RCC 7860 (cell line): ENCODE results near the gene BAX.
A peak's percentile ranks its signal among the peaks of the same experiment; 100 is the strongest.
"Not testable (repeated sequence)": the region's sequence is repeated elsewhere in the genome, so short reads cannot be mapped to it uniquely, and the experiment has no call there.

Source experiments
- DNase-seq: peaks from one replicate; pipeline ENCODE4 v3.0.0-alpha.2; 2015; ENCODE audit warnings: low spot score
- FAIRE-seq: peaks from 2 replicates; lab custom pipeline; 2012; peaks lifted over from hg19 to GRCh38; lab: Jason Lieb, UNC

Gene BAX

DNA sequence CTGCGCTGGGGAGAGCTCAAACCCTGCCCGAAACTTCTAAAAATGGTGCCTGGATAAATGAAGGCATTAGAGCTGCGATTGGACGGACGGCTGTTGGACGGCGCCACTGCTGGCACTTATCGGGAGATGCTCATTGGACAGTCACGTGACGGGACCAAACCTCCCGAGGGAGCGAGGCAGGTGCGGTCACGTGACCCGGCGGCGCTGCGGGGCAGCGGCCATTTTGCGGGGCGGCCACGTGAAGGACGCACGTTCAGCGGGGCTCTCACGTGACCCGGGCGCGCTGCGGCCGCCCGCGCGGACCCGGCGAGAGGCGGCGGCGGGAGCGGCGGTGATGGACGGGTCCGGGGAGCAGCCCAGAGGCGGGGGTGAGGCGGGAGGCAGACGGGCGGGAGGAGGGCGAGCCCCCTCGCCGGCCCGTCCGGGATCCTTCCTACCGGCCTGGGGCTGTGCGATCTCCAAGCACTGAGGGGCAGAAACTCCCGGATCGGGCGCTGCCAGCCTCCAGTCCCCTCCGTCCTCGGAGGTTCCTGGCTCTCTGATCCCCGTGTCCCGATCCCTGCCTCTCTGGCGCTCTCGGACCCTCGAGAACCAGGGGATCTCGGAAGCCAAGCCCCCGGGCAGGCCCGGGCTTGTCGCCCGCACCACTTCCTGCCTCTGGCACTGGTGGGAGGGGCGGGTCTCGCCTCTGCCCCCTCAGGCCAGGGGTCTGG lies at the start of gene BAX:
TSS of gene BAX (plus strand) at position 281 of the 713 bp plus-strand sequence. CDS start at position 335, 54 bp downstream.
- DNase-seq (peak; percentile 85), FAIRE-seq (no peak)

DNA sequence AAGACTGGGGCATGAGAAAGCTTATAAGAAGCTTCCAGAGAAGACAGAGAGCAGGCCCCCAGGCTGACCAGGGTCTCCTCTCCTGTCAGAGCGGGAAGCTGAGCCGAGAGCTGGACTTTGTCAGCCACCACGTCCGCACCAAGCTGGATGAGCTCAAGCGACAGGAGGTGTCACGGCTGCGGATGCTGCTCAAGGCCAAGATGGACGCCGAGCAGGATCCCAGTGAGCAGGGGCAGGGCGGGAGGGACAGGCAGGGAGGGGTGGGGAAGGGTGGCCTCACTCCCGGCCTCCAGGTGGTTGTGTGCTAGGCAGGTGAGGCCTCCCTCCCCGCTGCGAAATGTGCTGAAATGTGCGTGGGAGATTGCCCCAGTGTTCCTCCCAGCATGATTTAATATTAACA lies 49.0 kb upstream of the BAX start:
- DNase-seq = no peak
- FAIRE-seq = no peak

DNA sequence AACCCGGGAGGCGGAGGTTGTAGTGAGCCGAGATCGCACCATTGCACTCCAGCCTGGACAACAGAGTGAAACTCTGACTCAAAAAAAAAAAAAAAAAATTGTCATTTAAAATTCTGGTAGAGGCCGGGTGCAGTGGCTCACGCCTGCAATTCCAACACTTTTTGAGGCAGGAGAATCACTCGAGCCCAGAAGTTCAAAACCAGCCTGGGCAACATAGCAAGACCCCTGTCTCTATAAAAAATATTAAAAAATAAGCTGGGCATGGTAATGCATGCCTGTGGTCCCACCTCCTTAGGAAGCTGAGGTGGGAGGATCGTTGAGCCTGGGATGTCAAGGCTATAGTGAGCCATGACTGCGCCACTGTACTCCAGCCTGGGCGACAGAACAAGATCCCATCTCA lies 48.4 kb upstream of the BAX start:
- no peak for DNase-seq
- FAIRE-seq = no peak

DNA sequence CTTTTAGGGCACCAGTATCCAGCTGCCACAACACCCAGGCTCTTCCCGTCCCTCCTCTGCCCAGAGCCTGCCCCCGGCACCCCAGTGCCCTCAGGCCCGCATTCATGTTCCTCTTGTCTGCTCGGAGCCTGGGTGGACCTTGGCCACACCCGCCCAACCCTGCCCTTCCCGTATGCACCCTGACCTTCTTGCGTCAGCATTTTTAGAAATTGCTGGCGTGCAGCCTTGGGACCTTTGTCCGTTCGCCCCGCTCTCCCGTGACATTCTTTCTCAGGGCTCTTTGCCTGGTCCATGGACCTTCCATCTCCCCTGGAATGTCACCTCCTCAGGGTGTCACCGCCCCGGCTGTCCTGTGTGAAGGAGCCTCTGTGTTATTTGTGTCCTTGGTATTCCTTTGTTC lies 47.0 kb upstream of the BAX start:
- DNase-seq (no peak), FAIRE-seq (no peak)

DNA sequence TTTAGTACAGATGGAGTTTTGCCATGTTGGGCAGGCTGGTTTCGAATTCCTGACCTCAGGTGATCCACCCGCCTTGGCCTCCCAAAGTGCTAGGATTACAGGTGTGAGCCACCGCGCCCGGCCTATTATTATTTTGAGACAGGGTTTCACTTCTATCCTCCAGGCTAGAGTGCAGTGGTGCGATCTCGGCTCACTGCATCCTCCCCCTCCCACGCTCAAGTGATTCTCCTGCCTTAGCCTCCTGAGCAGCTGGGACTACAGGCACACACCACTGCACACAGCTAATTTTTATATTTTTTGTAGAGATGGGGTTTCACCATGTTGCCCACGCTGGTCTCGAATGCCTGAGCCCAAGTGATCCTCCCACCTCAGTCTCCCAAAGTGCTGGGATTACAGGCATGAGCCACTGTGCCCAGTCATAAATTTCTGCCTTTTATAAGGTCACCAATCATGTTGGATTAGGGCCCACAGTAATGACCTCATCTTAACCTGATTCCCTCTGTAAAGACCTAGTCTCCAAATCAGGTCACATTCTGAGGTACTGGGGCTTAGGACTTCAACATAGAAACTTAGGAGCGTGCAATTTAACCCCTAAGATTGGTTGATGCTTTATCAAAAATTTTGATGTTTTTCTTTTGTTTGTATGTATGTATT lies 45.1 kb upstream of the BAX start:
- FAIRE-seq, DNase-seq: not testable (repeated sequence)

DNA sequence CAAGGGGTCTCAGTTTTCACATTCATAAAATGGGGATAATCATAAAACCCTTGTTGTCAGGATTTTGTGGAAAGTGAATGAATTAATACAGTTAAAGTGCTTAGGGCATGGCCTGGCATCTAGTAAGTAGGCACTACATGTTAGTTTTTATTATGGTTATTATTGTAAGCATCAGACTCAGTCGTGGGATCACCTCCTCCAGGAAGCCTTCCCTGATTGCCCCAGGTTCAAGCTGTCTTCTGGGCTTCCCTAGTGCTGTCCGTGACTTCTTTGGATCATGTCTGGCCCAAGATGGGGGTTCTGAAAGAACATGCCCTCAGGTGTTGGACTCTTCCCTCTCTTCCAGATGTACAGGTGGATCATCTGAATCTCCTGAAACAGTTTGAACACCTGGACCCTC lies 43.9 kb upstream of the BAX start:
- FAIRE-seq (no peak), DNase-seq (no peak)

DNA sequence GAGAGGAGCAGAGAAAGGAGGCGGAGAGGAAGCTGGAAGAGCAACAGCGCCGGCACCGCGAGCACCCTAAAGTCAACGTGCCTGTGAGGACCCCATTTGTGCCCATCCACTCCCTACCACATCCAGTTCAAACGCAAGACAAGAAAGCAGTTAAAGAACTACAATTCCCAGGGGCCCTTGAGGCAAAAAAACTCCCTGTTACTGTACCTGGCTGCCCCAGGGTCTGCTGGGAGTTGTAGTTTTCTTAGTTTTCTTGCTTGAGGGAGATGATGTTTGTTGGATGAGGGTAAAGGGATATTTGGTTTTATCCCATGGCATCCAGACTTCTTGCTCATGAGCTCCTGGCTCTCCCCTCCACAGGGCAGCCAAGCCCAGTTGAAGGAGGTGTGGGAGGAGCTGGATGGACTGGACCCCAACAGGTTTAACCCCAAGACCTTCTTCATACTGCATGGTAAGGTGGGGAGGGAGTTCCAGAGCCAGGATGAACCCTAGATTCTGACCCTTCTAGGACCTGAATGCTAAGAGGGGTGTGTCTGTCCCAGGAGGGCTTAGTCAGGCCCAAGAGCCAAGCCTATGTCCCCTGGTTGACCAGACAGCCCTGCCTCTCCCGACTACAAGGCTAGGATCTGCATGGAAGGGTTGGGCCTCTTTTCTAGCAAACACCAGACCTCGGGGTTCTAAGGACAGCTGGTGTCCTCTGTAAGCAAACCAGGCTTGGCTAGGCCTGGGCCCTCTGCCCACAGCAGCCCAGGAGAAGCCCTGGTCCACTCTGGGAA lies 41.4 kb upstream of the BAX start:
- DNase-seq (no peak), FAIRE-seq (no peak)

DNA sequence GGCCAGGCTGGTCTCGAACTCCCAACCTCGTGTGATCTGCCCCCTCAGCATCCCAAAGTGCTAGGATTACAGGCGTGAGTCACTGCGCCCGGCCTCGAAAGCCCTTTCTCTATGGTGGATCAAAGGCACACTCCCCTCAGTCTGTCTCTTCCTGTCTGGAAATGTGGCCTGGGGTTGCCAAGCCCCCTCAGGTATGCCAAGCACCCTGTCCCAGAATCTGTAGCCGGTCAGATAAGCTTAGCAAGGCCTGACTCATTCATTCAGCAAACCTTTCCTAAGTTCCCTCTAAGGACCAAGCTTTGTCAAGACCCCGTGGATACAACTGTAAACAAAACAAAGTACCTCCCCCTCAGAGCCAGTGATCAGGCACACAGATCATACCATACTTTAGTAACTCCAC lies 40.5 kb upstream of the BAX start:
- DNase-seq (no peak), FAIRE-seq (no peak)

DNA sequence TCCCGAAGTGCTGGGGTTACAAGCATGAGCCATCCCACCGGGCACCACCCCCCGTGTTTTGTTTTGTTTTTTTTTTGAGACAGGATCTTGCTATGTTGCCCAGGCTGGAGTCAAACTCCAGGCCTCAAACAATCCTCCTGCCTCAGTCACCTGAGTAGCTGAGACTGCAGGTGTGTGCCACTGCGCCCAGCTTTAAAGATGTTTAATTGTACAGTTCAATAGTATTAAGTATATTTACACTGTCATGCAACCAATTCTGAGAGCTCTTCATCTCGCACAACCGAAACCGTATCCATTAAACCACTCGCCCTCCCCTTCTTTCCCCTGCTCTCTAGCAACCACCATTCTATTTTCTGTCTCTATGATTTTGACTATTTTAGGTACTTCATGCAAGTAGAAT lies 38.9 kb upstream of the BAX start:
- FAIRE-seq (no peak), DNase-seq (no peak)

DNA sequence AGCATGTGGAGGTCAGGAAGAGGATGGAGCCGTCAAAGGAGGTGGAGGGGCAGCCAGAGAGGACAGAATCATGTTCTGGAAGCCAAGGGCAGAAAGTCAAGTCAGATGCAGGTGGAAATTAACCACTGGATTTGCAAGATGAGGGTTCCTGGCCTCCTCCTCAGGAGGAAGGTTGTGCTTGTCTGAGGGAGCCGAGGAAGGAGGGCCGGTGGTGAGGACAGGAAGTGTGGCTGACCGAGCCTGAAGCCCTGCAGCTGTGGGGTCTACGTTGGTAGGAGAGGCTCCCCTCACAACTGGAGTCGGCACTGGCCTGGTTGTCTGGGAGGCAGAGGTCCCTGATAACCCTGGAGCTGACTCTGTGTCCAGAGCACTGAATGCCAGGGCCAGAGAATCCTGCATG lies 36.6 kb upstream of the BAX start:
- FAIRE-seq = no peak
- no peak for DNase-seq

DNA sequence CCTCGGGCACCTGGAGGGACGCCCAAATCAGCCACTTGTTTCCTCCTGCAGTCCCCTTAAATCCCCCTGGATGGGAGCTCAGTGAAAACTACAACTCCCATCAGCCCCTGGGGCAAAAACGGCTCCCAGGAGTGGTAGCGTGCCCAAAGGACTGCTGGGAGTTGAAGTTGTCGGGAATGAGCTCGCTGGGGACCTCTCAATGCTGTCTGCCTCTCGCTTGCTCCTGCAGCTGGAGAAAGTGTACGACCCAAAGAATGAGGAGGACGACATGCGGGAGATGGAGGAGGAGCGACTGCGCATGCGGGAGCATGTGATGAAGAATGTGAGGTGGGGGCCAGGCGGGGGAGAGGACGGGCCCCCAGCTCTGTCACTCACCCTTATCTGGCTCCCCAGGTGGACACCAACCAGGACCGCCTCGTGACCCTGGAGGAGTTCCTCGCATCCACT lies 35.9 kb upstream of the BAX start:
- FAIRE-seq = no peak

DNA sequence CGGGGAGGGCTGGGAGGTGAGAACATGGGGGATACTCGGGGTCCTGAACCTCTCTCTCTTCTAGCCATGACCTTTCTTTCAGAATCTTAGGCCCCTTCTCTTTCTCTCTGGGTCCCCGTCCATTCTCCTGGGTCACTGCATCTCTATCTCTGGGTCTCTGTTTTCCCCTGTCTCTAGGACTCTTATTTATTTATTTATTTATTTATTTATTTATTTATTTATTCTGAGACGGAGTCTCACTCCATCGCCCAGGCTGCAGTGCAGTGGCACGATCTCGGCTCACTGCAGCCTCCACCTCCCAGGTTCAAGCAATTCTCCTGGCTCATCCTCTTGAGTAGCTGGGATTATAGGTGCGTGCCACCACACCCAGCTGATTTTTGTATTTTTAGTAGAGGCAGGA lies 35.4 kb upstream of the BAX start:
- not testable (repeated sequence) for DNase-seq, FAIRE-seq

More for the DNA sequence above, 35.9 kb upstream of the BAX start:
- no peak for DNase-seq

DNA sequence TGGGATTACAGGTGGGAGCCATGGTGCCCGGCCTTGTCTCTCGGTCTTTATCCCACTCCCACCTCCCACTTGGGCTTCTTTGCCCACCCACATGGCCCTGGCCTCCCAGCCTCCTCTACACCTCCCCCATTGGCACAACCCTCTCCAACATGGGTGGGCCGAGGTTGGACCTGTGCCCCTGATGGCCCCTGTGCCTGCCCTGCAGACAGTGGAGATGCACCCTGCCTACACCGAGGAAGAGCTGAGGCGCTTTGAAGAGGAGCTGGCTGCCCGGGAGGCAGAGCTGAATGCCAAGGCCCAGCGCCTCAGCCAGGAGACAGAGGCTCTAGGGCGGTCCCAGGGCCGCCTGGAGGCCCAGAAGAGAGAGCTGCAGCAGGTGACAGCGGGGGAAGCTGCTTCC lies 33.7 kb upstream of the BAX start:
- DNase-seq (no peak), FAIRE-seq (no peak)

DNA sequence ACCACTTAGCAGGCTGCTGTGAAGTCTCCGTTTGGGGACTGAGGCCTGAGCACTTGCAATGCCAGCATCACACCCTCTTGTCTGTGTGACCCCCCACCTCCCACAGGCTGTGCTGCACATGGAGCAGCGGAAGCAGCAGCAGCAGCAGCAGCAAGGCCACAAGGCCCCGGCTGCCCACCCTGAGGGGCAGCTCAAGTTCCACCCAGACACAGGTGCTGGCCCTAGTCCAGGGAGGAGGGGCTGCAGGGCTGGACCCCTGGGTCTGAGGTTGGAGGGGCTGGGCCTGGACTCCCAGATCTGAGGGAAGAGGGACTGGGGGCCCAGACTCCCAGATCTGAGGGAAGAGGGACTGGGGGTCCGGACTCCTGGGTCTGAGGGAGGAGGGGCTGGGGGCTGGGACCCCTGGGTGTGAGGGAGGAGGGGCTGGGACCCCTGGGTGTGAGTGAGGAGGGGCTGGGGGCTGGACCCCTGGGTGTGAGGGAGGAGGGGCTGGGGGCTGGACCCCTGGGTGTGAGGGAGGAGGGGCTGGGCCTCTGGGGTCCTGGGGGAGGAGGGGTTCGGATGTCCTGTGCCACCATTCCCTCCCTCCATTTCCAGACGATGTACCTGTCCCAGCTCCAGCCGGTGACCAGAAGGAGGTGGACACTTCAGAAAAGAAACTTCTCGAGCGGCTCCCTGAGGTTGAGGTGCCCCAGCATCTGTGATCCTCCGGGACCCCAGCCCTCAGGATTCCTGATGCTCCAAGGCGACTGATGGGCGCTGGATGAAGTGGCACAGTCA lies 32.8 kb upstream of the BAX start:
- no peak for FAIRE-seq

DNA sequence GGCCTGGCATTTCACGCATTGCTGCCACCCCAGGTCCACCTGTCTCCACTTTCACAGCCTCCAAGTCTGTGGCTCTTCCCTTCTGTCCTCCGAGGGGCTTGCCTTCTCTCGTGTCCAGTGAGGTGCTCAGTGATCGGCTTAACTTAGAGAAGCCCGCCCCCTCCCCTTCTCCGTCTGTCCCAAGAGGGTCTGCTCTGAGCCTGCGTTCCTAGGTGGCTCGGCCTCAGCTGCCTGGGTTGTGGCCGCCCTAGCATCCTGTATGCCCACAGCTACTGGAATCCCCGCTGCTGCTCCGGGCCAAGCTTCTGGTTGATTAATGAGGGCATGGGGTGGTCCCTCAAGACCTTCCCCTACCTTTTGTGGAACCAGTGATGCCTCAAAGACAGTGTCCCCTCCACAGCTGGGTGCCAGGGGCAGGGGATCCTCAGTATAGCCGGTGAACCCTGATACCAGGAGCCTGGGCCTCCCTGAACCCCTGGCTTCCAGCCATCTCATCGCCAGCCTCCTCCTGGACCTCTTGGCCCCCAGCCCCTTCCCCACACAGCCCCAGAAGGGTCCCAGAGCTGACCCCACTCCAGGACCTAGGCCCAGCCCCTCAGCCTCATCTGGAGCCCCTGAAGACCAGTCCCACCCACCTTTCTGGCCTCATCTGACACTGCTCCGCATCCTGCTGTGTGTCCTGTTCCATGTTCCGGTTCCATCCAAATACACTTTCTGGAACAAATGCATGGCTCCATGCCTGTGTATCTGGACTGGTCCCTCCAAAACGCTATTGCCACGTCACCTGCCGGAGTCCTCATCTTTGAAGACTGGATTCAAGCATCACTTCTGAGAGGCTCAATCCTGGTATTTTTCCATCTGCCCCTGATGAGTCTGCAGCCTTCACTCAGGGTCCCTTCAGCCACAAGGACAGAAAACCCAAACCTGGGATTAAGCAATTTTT lies 31.9 kb upstream of the BAX start:
- FAIRE-seq (no peak), DNase-seq (no peak)

More for the DNA sequence above, 32.8 kb upstream of the BAX start:
- no peak for DNase-seq

DNA sequence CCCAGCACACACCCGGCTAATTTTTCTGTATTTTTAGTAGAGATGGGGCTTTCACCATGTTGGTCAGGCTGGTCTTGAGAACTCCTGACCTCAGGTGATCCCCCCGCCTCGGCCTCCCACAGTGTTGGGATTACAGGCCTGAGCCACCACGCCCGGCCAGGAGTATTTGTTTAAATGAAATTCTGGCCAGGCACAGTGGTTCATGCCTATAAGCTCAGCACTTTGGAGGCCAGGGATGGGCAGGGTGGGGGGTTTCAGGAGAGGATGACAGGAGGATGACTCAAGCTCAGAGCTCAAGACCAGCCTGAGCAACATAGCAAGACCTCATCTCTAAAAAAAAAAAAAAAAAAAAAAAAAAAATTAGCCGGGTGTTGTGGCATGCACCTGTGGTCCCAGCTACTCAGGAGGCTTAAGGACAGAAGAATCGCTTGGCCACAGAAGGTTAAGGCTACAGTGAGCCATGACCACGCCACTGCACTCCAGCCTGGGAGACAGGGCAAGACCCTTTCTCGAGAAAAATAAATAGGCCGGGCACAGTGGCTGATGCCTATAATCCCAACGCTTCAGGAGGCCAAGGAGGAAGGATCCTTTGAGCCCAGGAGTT lies 29.3 kb upstream of the BAX start:
- peak; percentile 30 for FAIRE-seq
- peak; percentile 79 for DNase-seq

DNA sequence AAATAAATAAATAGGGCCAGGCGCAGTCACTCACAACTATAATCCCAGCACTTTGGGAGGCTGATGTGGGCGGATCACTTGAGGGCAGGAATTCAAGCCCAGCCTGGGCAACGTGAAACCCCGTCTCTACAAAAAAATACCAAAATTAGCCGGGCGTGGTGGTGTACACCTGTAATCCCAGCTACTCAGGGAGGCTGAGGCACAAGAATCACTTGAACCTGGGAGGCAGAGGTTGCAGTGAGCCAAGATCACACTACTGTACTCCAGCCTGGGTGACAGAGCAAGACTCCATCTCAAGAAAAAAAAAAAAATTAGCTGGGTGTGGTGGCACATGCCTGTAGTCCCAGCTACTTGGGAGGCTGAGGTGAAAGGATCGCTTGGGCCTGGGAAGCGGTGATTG lies 28.8 kb upstream of the BAX start:
- not testable (repeated sequence) for DNase-seq, FAIRE-seq

DNA sequence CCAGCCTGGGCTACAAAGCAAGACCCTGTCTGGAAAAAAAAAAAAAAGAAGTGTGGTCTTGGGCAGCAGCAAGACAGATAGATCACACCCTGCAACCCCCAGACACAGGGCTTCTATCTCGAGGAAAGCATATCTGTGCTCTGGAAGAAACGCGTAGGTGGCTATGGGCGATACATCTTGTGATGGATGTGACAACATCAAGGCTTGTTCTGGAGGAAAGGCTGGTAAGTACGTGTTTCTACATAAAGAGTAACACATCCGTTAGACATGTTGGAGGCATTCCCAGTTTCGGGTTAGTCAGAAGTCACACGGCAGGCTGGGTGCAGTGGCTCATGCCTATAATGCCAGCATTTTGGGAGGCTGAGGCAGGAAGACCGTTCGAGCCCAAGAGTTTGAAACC lies 27.8 kb upstream of the BAX start:
- peak; percentile 85 for FAIRE-seq
- peak; percentile 88 for DNase-seq

DNA sequence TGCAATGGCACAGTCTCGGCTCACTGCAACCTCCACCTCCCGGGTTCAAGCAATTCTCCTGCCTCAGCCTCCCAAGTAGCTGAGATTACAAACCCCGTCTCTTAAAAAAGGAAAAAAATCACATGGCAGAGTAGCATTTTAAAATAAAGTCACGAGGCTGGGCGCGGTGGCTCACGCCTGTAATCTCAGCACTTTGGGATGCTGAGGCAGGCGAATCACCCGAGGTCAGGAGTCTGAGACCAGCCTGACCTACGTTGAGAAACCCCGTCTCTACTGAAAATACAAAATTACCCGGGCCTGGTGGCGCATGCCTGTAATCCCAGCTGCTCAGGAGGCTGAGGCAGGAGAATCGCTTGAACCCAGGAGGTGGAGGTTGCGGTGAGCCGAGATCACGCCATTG lies 27.0 kb upstream of the BAX start:
- not testable (repeated sequence) for DNase-seq, FAIRE-seq
